GM10266 (cell line): Measurements from ENCODE around the gene GNA14.
"Not testable (repeated sequence)": the region's sequence is repeated elsewhere in the genome, so short reads cannot be mapped to it uniquely, and the experiment has no call there.

Experiments used
- DNase-seq: peaks from one replicate; pipeline ENCODE4 v3.0.0; 2012; ENCODE audit errors: extremely low spot score
- CTCF ChIP-seq: IDR thresholded peaks from 2 replicates; pipeline ENCODE4 v1.5.1; 2012; ENCODE audit warnings: mild to moderate bottlenecking, low read depth; ENCODE audit not compliant: control insufficient read depth, insufficient read depth; ENCODE audit errors: missing control alignments

The GNA14 gene

GRCh38 chr9:77586591-77586990, 61.5 kb downstream of the GNA14 start:
- DNase-seq = no peak
- TF ChIP-seq CTCF = no peak

- DNase-seq = no peak
- TF ChIP-seq CTCF = no peak
Measured at GRCh38 chr9:77585335-77585786, 62.8 kb downstream of the GNA14 start.

DNA sequence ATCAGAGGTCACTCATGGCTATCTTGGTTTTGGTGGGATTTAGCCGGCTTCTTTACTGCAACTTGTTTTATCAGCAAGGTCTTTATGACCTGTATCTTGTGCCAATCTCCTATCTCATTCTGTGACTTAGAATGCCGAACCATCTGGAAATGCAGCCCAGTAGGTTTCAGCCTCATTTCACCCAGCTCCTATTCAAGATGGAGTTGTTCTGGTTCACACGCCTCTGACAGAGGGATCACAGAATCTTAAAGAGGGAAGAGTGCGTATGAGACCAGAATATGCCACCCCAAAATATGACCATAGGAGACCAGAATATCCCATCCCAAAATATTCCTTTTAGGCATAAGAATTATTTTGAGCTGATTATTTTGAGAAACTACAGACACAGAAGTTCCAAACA, 63.2 kb downstream of the GNA14 start:
- not testable (repeated sequence) for DNase-seq

DNA sequence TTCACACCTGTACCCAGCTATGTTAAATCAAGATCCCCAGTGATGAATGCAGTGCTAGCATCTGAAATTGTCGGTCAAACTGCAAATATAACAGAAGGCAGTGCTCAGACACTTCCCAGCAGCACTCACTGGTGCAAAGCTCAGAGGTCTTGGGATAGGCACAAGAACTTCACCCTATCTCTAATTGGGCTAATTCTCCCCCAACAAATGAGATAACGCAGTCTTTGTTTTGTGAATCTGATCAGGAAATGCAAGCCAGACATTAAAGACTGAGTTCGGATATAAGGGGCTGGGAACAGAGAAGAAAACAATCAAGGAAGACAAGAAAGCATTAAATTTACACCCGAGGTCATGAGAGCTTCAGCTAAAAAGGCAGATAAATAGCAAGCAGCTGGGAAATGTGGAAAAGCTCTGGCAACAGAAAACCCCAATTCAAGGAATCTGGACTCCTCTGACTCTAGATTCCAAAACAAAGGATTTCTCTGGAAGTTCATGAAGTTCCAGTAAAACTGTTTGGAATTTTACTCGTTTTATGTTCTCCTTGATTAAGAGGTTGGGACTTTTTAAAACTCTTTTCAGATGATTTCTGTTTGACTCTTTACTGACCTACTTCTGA, 65.1 kb downstream of the GNA14 start:
- TF ChIP-seq CTCF = no peak
- DNase-seq = no peak

DNA sequence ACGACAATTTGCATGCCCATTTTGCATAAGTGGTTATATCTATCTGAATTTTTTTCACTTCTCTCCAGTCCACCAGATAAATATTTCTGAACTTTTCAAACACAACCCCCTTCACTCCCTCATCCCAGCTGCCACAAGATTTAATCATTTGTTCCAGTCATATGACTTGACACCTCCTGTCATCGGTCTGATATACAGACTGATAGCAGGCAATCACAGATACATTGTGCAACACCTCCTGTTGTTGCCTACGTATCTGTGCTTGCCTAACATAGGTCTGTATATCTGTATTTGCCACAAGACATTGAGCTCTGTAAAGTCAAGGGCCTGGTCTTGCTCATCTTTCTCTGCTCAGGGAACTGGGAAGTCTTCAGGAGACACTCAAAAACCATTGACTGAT, 65.6 kb downstream of the GNA14 start:
- no peak for TF ChIP-seq CTCF
- no peak for DNase-seq

GRCh38 chr9:77575785-77576184, 72.3 kb downstream of the GNA14 start:
- no peak for DNase-seq
- TF ChIP-seq CTCF = no peak

- no peak for DNase-seq
- no peak for TF ChIP-seq CTCF
Measured at GRCh38 chr9:77569335-77569734, 78.8 kb downstream of the GNA14 start.

DNA sequence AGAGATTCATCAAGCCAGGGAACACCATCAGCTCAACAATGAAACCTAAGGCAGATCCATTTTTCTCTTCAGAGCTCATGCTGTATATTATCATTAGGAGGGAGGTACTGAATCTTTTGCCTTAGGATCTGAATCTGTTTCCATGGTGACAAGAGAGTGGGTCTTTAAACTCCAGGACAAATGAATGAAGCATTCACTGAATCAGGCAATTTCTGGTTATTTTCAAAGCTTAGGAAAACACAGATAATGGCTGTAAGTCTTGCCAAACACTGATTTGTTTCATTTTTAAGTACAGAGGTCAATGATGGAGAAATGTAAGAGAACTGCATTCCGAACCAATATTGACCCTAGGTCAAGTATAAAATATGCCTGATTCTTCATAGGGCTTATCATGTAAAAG, 84.9 kb downstream of the GNA14 start:
- no peak for TF ChIP-seq CTCF
- no peak for DNase-seq
